WTC11 (cell line): ENCODE results near the gene LTBP3.

Experiments
- ATF3 ChIP-seq: sonication (generic); formaldehyde crosslinking; conservative IDR thresholded peaks from 2 replicates; pipeline ENCODE4 v1.8.1; 2022; ENCODE audit warnings: mild to moderate bottlenecking, missing genetic modification reagents
- GABPB1 ChIP-seq: sonication (generic); formaldehyde crosslinking; IDR thresholded peaks from 2 replicates; pipeline ENCODE4 v1.8.1; 2023; ENCODE audit warnings: mild to moderate bottlenecking, missing genetic modification reagents
- JUN ChIP-seq: sonication (generic); formaldehyde crosslinking; IDR thresholded peaks from 2 replicates; pipeline ENCODE4 v1.8.0; 2023; ENCODE audit warnings: mild to moderate bottlenecking, missing genetic modification reagents
- ZNF121 ChIP-seq: sonication (generic); formaldehyde crosslinking; IDR thresholded peaks from 2 replicates; pipeline ENCODE4 v1.8.0; 2023; ENCODE audit warnings: missing genetic modification reagents

GRCh38 chr11:65590240-65590738 is 32.1 kb upstream of the LTBP3 start:
- TF ChIP-seq GABPB1 (CRISPR knock-in tag) (no peak), ATF3 (CRISPR knock-in tag) (no peak), JUN (CRISPR knock-in tag) (no peak), ZNF121 (CRISPR knock-in tag) (no peak)
